ENCODE measurements around the gene ASAH2.

DNA sequence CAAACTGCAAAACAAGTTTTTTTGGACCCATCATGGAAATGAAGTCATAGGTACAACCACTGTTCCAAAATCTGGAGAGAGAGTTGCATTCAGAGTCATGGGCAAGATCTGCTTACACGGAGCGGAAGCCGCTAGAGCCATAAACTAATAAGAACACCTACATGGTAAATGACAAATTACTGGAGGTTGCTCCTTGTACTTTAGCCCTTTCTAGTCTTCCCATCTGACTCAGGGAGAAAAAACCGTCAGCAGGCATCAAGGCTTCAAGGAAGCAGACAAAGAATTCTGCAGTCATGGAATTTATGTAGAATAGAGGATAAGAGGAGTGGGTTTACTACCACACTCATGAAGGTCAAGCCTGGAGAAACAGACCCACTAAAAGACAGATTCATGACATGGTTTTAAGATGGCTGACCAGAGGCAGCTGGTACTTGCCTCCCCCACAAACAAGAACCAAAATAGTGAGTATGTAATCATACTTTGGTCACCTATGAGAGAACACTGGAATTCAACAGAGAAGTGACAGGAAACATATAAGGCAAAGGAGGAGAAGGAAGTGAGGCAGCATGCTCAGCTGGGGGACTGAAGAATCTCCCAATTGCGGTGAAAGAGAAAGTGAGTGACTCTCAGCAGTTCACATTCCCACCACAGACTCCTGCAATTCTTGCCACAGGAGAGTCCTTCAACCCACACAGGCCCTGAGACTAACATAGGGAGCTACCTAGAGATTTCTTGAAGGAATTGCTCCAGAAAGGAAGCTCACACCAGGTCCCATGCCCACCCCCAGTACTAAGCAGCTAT is 42.4 kb upstream of the ASAH2 start:
- TF ChIP-seq YY1 (IDR thresholded peaks at IDR 0.05; ENCODE audit: insufficient read depth, insufficient read length) (no peak), SUZ12 (IDR thresholded peaks at IDR 0.05; ENCODE audit: extremely low read depth, insufficient read depth, insufficient read length) (no peak)

Measured in NT2/D1 (cell line).